ENCODE data around the gene SEC16A.
"Not testable (repeated sequence)": the region's sequence is repeated elsewhere in the genome, so short reads cannot be mapped to it uniquely, and the experiment has no call there.

Gene SEC16A

GRCh38 chr9:136437430-136437829, 45.4 kb downstream of the SEC16A start:
- DNase-seq = no peak

GRCh38 chr9:136436055-136436634, 46.7 kb downstream of the SEC16A start:
- DNase-seq = no peak

- no peak for DNase-seq
Measured at GRCh38 chr9:136434580-136435169, 48.2 kb downstream of the SEC16A start.

GRCh38 chr9:136433849-136434579, 48.8 kb downstream of the SEC16A start:
- DNase-seq = no peak

GRCh38 chr9:136433043-136433715, 49.7 kb downstream of the SEC16A start:
- DNase-seq = no peak

- no peak for DNase-seq
Measured at GRCh38 chr9:136432591-136432990, 50.2 kb downstream of the SEC16A start.

- DNase-seq = no peak
Measured at GRCh38 chr9:136431782-136432350, 51.0 kb downstream of the SEC16A start.

GRCh38 chr9:136430588-136431234, 52.1 kb downstream of the SEC16A start:
- DNase-seq = no peak

GRCh38 chr9:136429683-136430491, 53.0 kb downstream of the SEC16A start:
- DNase-seq = no peak

- no peak for DNase-seq
Measured at GRCh38 chr9:136429075-136429628, 53.7 kb downstream of the SEC16A start.

GRCh38 chr9:136426787-136427186, 56.1 kb downstream of the SEC16A start:
- DNase-seq = no peak

GRCh38 chr9:136425367-136425766, 57.5 kb downstream of the SEC16A start:
- not testable (repeated sequence) for DNase-seq

- no peak for DNase-seq
Measured at GRCh38 chr9:136424750-136425362, 58.0 kb downstream of the SEC16A start.

- DNase-seq = no peak
Measured at GRCh38 chr9:136423432-136424146, 59.3 kb downstream of the SEC16A start.

- no peak for DNase-seq
Measured at GRCh38 chr9:136422876-136423275, 60.0 kb downstream of the SEC16A start.

GRCh38 chr9:136421791-136422190, 61.0 kb downstream of the SEC16A start:
- DNase-seq = no peak

- no peak for DNase-seq
Measured at GRCh38 chr9:136419092-136419420, 63.8 kb downstream of the SEC16A start.

GRCh38 chr9:136418182-136419091, 64.4 kb downstream of the SEC16A start:
- no peak for DNase-seq

- DNase-seq = no peak
Measured at GRCh38 chr9:136416914-136417313, 65.9 kb downstream of the SEC16A start.

GRCh38 chr9:136416427-136416826, 66.4 kb downstream of the SEC16A start:
- no peak for DNase-seq

Measured in NCI-H510A (cell line).